ENCODE results near the gene CDC6. TPM values are rescaled to one million over a fixed set of nuclear protein-coding genes. Genes with fewer than 3 reads are reported as not detected.

The CDC6 gene
- total RNA-seq, 1 donor from 2014 or later, result 8.8 TPM

DNA sequence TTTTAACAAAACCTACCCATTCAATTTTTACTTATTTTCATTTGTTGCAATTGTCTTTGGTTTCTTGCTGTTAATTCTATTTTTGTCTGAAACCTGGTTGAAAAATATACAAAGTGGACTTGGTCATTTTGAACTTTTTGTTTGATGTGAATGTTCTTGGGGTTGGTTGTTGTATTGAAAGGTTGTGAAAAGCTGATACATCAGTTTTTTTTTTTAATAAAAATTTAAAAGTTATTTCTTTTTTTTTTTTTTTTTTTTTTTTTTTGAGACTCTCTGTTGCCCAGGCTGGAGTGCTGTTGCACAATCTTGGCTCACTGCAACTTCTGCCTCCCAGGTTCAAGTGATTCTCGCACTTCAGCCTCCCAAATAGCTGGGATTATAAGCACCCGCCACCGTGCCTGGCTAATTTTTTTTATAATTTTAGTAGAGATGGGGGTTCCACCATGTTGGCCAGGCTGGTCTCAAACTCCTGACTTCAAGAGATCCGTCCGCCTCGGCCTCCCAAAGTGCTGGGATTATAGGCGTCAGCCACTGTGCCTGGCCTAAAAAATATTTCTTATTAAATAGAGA is 39.7 kb upstream of the CDC6 start:
- DNase-seq (ENCODE audit: low read depth), result no peak
- H3K27me3 ChIP-seq (ENCODE audit: control insufficient read depth, insufficient read depth, low read length), result no peaks in the 10 kb centered on the region
- H3K36me3 ChIP-seq (ENCODE audit: control insufficient read depth, insufficient read depth, low read length), result peaks cover 1% of the 10 kb centered on the region
- no peak overlapping the region for H3K4me3 ChIP-seq (ENCODE audit: low read depth, low read length)
- TF ChIP-seq, protein P1, sequence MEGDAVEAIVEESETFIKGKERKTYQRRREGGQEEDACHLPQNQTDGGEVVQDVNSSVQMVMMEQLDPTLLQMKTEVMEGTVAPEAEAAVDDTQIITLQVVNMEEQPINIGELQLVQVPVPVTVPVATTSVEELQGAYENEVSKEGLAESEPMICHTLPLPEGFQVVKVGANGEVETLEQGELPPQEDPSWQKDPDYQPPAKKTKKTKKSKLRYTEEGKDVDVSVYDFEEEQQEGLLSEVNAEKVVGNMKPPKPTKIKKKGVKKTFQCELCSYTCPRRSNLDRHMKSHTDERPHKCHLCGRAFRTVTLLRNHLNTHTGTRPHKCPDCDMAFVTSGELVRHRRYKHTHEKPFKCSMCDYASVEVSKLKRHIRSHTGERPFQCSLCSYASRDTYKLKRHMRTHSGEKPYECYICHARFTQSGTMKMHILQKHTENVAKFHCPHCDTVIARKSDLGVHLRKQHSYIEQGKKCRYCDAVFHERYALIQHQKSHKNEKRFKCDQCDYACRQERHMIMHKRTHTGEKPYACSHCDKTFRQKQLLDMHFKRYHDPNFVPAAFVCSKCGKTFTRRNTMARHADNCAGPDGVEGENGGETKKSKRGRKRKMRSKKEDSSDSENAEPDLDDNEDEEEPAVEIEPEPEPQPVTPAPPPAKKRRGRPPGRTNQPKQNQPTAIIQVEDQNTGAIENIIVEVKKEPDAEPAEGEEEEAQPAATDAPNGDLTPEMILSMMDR (IDR thresholded peaks at IDR 0.05; ENCODE audit: insufficient read depth, low read length, poor library complexity, severe bottlenecking), result no peak

GRCh38 chr17:40248507-40248906 is 39.2 kb upstream of the CDC6 start:
- Histone ChIP-seq H3K27me3 (ENCODE audit: control insufficient read depth, insufficient read depth, low read length) (no peaks in the 10 kb centered on the region), H3K4me3 (ENCODE audit: low read depth, low read length) (no peak overlapping the region), H3K36me3 (ENCODE audit: control insufficient read depth, insufficient read depth, low read length) (peaks cover 1% of the 10 kb centered on the region)
- no peak for DNase-seq (ENCODE audit: low read depth)
- TF ChIP-seq, protein P1 (IDR thresholded peaks at IDR 0.05; ENCODE audit: insufficient read depth, low read length, poor library complexity, severe bottlenecking), result no peak

DNA sequence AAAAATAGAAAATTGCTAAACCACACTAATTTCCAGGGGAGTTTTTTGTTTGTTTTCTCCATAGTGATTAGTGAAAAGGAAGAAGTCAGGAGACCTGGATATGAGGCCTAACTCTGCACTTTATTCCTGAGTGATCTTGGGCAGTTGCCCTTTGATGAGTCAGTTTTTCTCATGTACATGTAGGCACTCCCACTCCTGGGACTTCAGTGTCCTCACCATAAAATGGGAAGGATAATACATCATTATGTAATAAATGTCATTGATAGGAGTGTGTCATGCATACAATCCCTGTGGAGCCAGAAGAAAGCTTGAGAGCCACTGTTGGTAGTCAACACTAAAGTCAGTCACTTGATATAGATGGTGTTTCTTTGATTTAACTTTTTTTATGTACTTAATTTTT is 36.1 kb upstream of the CDC6 start:
- H3K4me3 ChIP-seq (ENCODE audit: low read depth, low read length), result no peak overlapping the region
- H3K36me3 ChIP-seq (ENCODE audit: control insufficient read depth, insufficient read depth, low read length), result no peaks in the 10 kb centered on the region
- no peaks in the 10 kb centered on the region for H3K27me3 ChIP-seq (ENCODE audit: control insufficient read depth, insufficient read depth, low read length)
- TF ChIP-seq, protein P1 (IDR thresholded peaks at IDR 0.05; ENCODE audit: insufficient read depth, low read length, poor library complexity, severe bottlenecking), result no peak
- DNase-seq (ENCODE audit: low read depth), result peak; percentile 72

GRCh38 chr17:40253565-40253964 is 34.1 kb upstream of the CDC6 start:
- DNase-seq (ENCODE audit: low read depth), result no peak
- no peaks in the 10 kb centered on the region for H3K27me3 ChIP-seq (ENCODE audit: control insufficient read depth, insufficient read depth, low read length)
- no peak overlapping the region for H3K4me3 ChIP-seq (ENCODE audit: low read depth, low read length)
- H3K36me3 ChIP-seq (ENCODE audit: control insufficient read depth, insufficient read depth, low read length), result no peaks in the 10 kb centered on the region
- TF ChIP-seq, protein P1 (IDR thresholded peaks at IDR 0.05; ENCODE audit: insufficient read depth, low read length, poor library complexity, severe bottlenecking), result no peak

- no peak overlapping the region for H3K4me3 ChIP-seq (ENCODE audit: low read depth, low read length)
- peaks cover 2% of the 10 kb centered on the region for H3K36me3 ChIP-seq (ENCODE audit: control insufficient read depth, insufficient read depth, low read length)
- H3K27me3 ChIP-seq (ENCODE audit: control insufficient read depth, insufficient read depth, low read length), result no peaks in the 10 kb centered on the region
- no peak for DNase-seq (ENCODE audit: low read depth)
- TF ChIP-seq, protein P1 (IDR thresholded peaks at IDR 0.05; ENCODE audit: insufficient read depth, low read length, poor library complexity, severe bottlenecking), result no peak
Measured at GRCh38 chr17:40259505-40259904, 28.2 kb upstream of the CDC6 start.

DNA sequence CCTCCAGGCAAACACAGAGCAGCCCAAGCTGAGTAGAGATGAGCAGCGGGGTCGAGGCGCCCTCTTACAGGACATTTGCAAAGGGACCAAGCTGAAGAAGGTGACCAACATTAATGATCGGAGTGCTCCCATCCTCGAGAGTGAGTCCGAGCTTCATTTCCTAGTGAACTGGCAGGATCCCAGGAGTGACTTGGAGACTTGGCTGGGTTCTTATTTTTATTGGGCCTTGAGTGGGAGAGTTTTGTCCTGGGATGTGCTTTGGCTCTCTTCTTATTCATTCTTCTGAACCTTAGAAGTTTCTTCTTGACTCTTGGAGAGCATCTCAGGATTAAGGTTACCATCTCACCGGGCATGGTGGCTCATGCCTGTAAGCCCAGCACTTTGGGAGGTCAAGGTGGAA is 27.2 kb upstream of the CDC6 start:
- TF ChIP-seq, protein P1 (IDR thresholded peaks at IDR 0.05; ENCODE audit: insufficient read depth, low read length, poor library complexity, severe bottlenecking), result no peak
- Histone ChIP-seq H3K4me3 (ENCODE audit: low read depth, low read length) (no peak overlapping the region), H3K36me3 (ENCODE audit: control insufficient read depth, insufficient read depth, low read length) (peaks cover 2% of the 10 kb centered on the region), H3K27me3 (ENCODE audit: control insufficient read depth, insufficient read depth, low read length) (no peaks in the 10 kb centered on the region)
- no peak for DNase-seq (ENCODE audit: low read depth)
